GM21381 (cell line): Measurements from ENCODE around the gene PXDN.
"Not testable (repeated sequence)": the region's sequence is repeated elsewhere in the genome, so short reads cannot be mapped to it uniquely, and the experiment has no call there.

Experiments used
- ATAC-seq: cut with Tn5 transposase; IDR thresholded peaks from one replicate; pipeline ENCODE4 v1.9.1; 2021; ENCODE audit warnings: mild to moderate bottlenecking, moderate library complexity; ENCODE audit not compliant: unreplicated experiment

The PXDN gene

DNA sequence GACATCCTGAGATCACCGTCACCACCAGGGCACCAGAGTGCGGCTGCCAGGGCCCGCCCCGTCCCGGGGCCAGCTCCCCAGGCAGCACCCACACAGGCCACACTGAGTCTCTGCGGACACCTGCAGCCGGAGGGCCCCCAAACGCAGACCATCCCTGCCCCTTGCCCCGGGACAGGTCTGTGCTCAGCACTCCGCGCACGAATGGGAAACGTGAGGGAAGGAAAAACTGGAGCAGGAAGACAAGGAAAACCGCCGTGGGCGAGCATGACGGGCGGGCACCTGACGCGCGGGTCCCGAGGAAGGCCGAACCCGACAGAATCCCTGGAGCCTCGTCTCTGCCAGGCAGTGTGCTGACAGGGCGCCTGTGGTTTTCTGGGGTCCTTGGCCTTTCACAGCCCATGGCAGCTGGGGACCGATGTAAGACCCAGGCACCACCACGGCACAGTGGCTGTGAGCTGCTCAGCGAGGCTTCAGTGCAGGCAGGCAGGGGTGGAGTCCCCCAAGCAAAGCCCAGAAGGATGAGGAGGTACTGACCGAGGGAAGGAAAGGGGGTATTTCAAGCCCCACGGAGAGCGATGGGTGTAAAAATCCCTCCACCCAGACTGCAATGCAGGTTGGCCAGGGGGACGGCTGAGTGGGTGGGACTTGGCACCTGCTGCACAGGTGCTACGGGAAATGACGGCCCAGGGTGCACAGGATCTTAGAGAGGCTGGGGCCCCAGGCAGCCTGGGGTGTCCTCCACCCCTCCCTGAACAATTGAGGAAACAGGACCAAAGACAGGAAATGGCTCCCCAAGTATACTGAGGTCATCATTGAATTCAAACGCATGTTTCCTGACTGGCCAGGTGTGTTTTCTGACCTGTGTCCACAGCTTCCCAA, 59.0 kb downstream of the PXDN start:
- ATAC-seq: no peak

DNA sequence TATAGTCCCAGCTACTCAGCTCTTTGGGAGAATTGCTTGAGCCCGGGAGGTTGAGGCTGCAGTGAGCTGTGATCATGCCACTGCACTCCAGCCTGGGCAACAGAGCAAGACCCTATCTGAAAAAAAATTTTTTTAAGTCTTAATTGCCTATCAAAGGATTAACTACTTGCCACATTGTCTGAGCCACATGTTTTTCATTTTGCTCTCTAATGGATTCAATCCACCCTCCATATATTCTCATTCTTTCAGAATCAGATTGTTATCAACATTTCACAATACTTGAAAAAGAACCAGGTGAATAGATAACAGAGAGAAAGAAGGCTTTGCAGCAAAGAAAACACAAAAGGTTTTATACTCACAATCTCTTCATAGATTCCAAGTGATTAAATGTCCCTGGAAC, 61.0 kb downstream of the PXDN start:
- ATAC-seq: no peak

DNA sequence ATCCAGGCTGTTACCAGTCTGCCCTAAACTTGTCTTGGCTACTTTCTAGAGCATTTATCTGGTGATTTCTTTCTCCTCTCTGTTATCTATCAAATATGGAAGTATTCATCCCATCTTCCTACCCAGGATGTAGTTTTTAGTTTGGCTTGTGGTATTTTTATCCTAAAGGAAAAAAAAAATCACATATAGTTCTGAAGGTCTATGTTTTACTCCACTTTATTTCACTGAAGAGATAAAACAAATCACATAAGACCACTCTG, 62.2 kb downstream of the PXDN start:
- ATAC-seq: no peak

DNA sequence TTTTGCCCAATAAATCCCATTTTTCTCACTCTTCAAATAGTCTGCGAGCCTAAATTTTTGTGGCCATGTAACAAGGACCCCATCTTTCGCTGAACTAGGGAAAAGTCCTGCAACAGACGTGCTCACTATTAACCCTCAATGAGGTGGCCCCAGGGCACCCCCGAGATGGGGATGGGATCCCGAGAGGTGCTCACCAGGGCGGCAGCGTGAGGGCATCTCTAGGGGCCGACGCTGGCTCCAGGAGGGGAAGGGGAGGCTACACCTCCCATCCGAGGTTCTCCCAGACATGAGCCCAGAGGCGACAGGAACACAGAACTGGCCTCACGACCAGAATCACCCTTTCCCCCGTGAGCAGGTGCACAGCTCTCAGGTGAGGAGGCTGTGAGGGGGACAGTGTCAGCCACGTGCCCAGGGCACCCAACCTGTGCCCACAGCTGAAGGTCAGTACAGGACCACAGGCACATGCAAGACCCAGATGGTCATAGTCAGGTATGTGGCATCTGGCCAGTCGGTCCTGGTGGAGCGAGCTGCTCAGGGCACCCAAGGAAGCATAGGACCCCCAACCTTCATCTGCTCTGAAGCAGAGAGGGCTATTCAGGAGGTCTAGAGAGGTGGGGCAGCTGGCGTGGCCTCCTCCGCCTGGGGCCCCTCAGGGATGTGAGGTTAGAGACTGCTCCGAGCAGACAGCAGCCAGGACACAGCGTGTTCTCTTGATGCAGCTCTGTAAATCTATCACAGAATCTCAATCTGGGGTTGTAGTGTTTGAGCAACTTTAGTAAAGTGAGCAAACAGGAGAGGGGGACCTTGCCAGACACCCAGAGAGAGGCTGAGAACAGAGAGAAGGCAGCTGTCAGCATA, 62.8 kb downstream of the PXDN start:
- ATAC-seq: no peak

DNA sequence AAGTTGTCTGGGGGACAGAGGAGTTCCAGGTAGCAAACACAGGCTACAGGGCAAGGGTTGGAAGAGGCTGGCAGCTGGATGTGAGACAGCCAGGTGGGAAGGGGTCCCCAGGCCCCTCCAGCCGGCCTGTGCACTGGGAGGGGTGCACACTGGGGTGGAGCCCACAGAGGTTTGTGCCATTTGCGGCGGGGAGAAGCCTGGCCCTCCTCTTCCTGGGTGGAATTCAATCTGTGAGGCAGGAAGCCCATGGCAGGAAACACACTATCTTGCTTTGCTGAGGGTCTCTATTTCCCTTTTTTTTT, 63.3 kb downstream of the PXDN start:
- no peak for ATAC-seq

DNA sequence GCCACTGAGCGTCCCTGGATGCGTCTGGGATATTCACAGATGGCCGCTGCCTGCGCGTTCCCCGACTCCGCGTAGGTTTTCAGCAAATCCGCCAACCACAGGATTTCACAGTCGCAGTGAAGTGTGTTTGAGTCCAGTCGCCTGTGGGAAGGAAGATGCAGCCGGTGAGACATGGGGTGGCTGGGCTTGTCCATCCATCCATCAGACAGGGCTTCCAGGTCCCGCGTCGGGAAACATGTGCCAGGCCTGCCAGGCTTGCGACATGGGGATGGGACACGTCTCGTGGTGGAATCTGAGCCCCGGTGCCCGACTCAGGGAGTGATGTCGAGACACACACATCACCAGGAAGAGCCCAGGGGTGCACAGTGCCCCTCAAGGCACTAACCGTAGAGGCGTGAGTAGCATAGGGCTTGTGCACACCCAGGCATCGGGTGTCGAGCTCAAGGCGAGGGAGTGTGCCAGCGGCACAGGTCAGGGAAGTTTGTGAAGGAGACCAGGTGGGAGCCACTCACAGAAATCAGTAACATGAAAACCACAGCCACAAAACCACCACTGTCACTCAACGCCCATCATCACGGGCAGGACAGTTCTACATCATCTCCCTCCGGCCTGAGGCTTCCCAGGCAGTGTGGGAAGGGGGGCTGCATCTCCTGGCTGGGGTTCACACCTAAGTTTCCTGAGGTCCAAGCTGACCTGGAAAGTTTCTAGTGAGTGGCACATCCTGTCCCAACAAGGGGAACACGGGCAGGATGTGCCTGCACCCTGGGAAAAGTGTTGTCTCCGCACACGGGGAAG, 63.9 kb downstream of the PXDN start:
- no peak for ATAC-seq

DNA sequence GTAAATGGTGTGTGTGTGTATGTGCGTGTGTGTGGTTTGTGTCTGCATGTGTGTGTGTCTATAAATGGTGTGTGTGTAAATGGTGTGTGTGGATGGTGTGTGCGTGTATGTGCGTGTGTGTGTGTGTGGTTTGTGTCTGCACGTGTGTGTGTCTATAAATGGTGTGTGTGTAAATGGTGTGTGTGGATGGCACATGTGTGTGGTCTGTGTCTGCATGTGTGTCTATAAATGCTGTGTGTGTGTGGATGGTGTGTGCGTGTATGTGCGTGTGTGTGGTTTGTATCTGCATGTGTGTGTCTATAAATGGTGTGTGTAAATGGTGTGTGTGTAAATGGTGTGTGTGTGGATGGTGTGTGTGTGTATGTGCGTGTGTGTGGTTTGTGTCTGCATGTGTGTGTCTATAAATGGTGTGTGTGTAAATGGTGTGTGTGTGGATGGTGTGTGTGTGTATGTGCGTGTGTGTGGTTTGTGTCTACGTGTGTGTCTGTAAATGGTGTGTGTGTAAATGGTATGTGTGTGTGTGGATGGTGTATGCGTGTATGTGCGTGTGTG, 64.8 kb downstream of the PXDN start:
- ATAC-seq: not testable (repeated sequence)

DNA sequence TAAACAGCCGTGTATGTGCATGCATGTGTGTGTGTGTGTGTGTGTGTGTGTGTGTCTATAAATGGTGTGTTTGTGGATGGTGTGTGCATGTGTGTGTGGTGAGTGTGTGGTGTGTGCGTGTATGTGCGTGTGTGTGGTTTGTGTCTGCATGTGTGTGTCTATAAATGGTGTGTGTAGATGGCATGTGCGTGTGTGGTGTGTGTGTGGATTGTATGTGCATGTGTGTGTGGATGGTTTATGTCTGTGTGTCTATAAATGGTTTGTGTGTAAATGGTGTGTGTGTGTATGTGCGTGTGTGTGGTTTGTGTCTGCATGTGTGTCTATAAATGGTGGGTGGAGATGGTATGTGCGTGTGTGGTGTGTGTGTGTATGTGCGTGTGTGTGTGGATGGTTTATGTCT, 65.2 kb downstream of the PXDN start:
- not testable (repeated sequence) for ATAC-seq

DNA sequence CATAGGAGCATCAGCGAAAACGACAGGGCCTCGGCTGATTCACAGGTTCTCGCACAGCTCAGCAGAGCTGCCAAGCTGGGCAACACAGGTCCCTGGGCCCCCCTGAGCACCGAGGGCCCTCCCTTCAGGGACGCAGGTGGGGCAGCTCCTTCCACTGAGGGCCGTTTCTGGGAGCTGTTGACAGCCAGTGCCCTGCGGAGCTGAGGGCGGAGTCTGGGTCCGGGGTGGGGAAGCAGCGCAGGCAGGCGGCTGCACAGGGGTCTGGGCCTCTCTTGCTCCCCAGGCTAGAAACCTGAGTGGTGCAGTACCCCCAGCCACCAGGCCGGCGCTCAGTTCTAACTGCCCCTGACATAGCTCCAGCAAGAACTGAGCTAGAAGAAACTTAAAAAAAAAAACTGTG, 65.7 kb downstream of the PXDN start:
- no peak for ATAC-seq

DNA sequence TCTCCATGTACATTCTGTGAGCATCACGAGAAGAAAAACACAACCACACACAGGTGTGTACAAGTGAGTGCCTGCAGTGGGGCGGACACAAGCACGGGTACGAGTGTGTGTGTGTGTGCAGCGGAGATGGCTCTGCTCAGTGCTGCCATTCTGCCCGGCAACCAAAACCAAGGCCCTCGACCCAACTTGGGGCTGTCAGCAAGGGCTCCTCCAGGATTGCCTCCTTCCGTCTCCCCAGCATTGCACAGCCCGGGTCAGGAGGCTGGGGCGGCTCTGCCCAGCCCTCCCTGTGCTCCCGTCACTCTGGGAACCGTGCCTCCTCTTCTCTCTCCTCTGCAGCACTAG, 66.5 kb downstream of the PXDN start:
- no peak for ATAC-seq

DNA sequence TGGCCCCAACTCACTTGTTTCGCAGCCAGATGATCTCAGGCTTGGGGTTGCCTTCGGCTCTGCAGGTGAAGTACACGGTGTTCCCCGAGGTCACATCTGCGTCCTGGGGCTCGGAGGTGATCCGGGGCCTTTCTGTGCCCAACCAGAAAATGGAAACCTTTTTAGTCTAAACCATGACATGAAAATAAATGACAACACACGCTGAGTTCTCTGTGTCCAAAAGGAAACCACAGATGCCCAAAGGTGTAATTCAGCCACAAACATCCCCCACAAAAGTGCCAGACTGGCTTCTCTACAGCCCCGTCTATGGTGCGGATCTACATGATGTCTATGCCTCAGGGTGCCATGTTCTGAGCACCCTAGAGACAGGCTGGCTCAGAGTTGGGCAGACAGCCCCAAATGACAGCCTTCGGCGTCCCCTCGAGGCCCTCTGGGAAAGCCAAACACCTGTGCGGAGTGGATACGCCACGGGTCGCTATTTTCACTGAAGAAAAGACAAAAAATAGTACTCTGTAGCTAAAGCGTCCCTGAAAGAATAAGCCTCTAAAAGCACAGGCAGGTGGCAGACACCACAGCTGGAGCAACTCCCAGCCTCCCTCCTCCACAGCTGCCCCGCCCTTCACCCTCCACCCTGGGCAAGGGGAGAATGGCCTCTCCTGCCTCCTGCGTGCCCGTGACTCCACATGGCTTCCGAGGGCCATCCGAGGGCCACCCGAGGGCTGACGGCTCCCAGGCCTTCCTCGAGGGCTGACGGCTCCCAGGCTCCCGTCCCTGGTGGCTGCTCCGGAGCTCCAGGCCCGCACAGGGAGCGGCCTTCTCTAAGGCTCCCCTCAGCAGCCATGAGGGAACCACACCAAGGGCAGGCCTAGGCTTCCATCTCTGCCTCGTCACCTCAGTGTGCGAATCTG, 67.1 kb downstream of the PXDN start:
- ATAC-seq: no peak

DNA sequence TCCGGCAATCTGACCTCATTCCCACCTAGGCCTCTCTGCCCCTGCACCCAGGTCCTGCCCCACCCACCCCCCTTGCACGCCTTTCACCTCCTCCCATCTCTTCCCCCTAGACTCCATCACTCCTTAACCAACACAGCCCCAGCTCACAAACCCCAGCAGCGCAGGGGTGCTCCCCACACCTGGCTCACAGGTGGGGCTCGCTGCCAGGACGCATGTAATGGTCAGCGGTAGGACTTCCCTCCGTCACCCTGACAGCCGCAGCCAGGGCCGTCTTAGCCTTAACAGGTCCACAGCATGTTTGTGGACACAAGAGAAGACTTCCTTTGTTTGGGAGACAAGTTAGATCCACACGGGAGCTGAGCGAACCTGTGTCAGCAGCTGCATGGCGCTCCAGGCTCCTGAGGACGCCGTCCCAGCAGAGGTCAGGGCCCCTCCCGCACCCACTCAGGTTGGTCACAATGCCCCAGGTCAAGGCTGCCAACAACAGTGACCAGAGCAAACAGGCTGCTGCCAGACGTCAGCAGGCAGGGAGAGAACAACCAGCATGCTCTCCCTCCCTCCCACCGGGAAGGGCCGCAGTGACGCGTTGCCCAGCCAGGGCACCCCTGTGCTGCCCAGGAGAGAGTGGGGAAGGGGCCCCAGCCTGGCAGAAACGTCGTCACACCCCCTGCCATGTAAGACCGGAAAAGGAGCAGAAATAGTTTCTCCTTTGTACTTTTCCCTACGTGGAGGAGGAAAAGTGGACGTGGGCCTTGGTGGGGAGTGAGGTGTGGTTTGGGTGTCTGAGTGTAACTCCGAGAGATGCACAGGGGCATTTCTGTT, 68.0 kb downstream of the PXDN start:
- ATAC-seq: no peak

DNA sequence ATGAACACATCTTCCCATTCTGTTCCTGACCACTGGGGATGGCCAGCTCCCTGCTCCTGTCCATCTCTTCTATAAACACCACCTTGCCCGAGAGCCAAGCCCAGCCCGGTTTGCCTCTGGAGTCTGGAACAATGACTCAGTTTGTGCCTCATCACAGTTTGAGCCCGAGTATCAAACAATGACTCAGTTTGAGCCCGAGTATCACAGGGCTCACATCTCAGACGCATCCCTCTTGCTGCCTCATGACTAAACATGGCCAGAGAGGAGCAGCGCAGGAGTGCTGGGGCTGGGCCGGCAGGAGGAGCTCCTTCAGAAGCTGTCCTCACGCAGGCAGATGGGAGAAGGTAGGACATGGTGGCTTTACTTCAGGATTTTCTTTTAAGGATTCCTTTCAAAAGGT, 68.7 kb downstream of the PXDN start:
- ATAC-seq: no peak

DNA sequence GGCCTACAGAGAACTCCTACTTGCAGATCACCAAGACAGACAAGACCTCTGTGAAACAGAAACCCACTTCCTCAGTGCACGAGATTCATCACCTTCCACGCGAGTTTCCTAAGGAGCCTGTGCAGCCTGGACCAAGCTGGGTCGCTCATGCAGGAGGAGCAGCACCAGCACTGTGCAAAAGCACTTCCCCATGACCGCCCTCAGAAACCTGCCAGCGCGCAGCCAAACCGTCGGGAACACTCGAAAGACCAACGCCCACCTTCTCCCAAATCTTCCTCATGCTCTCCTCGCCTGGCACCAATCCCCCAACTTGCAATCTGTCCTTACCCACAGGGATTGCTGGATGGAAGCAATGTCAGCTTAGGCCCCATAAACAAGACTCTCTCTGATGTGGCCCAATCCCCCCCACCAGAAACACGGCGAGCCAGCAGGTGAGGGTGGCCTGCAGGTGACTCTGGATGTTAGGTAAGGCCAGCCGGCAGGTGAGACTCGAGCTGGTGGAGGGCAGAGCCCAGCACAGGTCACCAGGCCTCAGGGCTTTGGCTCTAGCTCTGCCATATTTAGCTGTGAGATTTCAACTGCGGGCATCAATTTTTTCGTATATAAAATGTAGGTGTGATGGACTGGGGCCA, 69.4 kb downstream of the PXDN start:
- ATAC-seq: no peak

DNA sequence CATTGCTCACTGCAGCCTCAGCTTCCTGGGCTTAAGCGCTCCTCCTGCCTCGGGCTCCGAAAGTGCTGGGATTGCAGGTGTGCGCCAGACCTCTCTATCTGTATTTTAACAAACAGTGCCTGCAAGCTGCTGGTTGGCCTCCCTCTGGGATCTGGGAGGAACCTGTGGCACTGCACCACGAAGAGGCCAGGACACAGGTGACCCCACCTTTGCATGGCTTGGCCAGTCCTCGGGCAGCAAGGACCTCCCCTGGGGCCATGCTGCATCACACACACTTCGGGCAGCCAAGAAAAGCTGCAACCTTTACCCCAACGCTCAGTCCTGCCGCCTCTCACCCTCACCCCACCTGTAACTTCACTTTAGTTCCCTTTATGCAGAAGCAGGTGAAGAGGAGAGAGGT, 70.0 kb downstream of the PXDN start:
- no peak for ATAC-seq

DNA sequence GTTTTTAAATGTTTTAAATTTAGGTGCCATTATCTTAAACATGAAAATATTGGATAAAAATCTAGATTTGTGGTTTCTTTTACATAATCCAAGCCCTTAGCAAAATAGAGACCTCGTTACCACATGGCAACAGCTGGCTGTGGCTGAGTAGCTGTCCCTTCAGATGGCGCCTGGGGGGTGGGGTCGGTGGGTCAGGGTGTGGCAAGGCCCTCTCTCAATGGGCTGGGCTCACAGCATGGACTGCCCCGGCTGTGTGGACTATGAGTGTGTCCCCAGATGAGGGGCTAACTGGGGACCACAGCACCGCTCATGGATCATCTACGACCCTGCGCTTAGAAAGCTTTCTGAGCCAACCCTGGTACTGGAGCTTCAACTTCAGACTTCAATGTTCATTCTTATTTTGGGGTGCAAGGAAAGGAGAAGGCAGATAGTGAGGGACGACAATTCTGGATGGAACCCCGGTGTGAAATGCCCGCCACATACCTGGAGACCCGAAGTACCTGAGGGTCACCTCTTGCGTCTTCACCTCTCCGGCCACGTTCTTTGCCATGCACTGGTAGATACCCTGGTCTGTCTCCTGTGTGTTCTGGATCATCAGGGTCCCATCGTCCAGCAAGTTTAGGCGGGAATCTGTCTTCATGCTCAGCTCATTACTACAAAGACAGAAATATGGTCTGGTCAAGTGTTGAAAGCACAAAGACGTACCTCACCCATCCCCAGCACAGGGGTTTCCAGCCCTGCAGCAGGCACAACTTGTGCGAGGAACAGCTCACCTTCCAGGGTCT, 71.0 kb downstream of the PXDN start:
- no peak for ATAC-seq

DNA sequence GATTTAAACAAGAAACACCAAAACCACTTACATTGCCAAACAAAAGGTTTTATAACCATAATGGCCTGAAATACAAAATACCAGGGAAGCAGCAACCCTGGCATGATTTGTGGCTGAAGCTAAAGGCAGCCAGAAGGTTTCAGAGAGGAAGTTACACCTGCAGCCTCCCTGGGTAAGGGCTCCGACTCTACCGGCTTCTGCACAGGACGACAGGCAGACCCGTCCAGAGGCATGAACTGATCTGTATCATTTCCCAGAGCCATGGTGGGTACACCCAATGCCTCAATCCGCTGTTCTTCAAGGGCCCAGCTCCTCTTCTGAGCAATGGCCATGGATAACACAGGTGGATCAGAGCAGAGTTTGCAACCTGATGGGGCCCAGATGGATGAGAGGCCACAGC, 71.6 kb downstream of the PXDN start:
- no peak for ATAC-seq

DNA sequence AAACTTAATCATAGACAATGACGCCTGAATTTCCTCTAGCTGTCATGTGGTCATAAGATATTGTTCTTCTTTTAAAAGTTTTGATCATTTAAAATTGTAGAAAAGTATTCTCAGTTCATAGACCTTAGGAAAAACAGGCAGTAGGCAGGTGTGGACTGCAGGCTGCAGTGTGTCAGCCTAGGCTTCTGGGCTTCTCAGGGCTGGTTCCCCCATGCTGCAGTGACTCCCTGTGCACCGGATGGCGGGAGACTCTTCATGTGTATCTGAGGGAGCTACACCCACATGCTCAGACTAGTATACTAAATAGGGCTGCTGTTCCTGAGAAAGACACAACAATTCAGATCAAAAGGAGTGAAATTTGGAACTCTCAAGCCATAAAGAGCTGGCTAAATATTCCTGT, 72.4 kb downstream of the PXDN start:
- ATAC-seq: no peak
